Mononuclear cell (primary cell): ENCODE results near the gene DNM3. TPM values are rescaled to one million over a fixed set of nuclear protein-coding genes. Genes with fewer than 3 reads are reported as not detected.

Source experiments
- H3K27me3 ChIP-seq: 2 replicates; pipeline ENCODE4 v1.6.0; 2011; ENCODE audit warnings: low read length, control low read depth; ENCODE audit not compliant: insufficient read depth
- H3K4me1 ChIP-seq: 2 replicates; pipeline ENCODE4 v1.5.1; 2011; ENCODE audit warnings: mild to moderate bottlenecking, low read length, control low read depth; ENCODE audit not compliant: insufficient read depth
- H3K4me3 ChIP-seq: 2 replicates; pipeline ENCODE4 v1.5.1; 2011; ENCODE audit warnings: mild to moderate bottlenecking, low read length, moderate library complexity
- H3K9me3 ChIP-seq: 2 replicates; pipeline ENCODE4 v1.5.1; 2011; ENCODE audit warnings: low read depth, mild to moderate bottlenecking, control low read depth, low read length
- total RNA-seq: library from RNA; depleted of rRNA; stranded (reverse); fragments of >200 nt; gene quantifications from one replicate; pipeline ENCODE4 v1.2.3, GENCODE V29; 2012

Gene DNM3
- total RNA-seq, 1 donor: 20.5 TPM

GRCh38 chr1:172238158-172238557 is 396.9 kb downstream of the DNM3 start:
- no peaks in the 10 kb centered on the region for H3K9me3 ChIP-seq
- H3K27me3 ChIP-seq: no peaks in the 10 kb centered on the region
- no peak overlapping the region for H3K4me3 ChIP-seq
- no peaks in the 10 kb centered on the region for H3K4me1 ChIP-seq

- Histone ChIP-seq H3K27me3 (no peaks in the 10 kb centered on the region), H3K9me3 (no peaks in the 10 kb centered on the region), H3K4me1 (no peaks in the 10 kb centered on the region), H3K4me3 (no peak overlapping the region)
Observed at GRCh38 chr1:172238965-172239364, 397.7 kb downstream of the DNM3 start.

DNA sequence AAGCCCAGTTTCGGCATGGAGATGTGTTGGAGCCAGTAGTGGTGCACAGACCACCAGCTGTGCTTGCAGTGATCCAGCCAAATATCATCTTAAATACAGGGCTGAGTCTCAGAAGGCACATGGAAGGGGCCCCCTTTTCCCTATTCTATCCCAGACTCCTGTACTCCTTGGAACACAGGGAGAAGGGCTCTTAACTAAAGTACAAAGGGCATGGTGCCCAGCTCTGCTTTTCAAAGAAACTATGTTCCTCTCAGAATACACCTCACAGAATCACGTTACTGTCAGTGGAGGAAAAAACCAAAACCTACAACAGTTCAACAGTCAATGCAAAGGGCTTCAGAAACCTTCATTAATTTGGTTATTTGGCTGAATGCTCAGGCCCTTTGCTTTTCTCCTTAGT is 398.6 kb downstream of the DNM3 start:
- no peak overlapping the region for H3K4me3 ChIP-seq
- H3K9me3 ChIP-seq: no peaks in the 10 kb centered on the region
- H3K27me3 ChIP-seq: no peaks in the 10 kb centered on the region
- no peaks in the 10 kb centered on the region for H3K4me1 ChIP-seq

DNA sequence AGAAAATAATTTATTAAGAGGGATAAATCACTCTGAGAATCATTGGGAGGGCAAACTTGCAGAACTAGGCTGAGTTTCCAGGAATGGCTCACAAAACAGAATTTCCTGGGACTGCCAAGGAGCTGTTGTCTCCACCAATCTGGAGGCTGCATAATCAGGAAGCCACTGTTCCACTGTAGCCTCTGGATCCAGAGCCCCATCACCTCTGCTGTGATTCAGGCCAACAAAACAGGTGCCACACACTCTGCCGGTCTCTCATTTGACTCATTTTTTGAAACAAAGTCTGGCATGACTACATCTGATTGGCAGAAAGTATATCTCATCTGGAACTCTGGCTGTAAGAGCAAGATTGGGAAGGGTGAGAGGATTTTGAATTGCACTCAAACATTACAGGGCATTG is 400.2 kb downstream of the DNM3 start:
- Histone ChIP-seq H3K4me3 (no peak overlapping the region), H3K9me3 (no peaks in the 10 kb centered on the region), H3K27me3 (no peaks in the 10 kb centered on the region), H3K4me1 (no peaks in the 10 kb centered on the region)

- Histone ChIP-seq H3K27me3 (no peaks in the 10 kb centered on the region), H3K4me1 (no peaks in the 10 kb centered on the region), H3K9me3 (no peaks in the 10 kb centered on the region), H3K4me3 (no peak overlapping the region)
Observed at GRCh38 chr1:172244865-172245264, 403.6 kb downstream of the DNM3 start.

DNA sequence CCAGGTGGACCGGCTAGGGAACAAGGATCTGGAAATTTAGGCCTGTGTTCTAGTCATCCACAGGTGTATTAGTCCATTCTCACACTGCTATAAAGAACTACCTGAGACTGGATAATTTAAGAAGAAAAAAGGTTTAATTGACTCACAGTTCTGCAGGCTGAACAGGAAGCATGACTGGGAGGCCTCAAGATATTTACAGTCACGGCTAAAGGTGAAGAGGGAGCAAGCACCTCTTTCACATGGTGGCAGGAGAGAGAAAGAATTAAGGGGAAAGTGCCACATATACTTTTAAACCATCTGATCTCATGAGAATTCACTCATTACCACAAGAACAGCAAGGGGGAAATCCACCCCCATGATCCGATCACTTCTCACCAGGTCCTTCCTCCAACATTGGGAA is 404.5 kb downstream of the DNM3 start:
- H3K4me1 ChIP-seq: no peaks in the 10 kb centered on the region
- no peak overlapping the region for H3K4me3 ChIP-seq
- no peaks in the 10 kb centered on the region for H3K27me3 ChIP-seq
- no peaks in the 10 kb centered on the region for H3K9me3 ChIP-seq

- Histone ChIP-seq H3K9me3 (no peaks in the 10 kb centered on the region), H3K4me3 (no peak overlapping the region), H3K27me3 (no peaks in the 10 kb centered on the region)
Observed at GRCh38 chr1:172246521-172247390, 405.5 kb downstream of the DNM3 start.

DNA sequence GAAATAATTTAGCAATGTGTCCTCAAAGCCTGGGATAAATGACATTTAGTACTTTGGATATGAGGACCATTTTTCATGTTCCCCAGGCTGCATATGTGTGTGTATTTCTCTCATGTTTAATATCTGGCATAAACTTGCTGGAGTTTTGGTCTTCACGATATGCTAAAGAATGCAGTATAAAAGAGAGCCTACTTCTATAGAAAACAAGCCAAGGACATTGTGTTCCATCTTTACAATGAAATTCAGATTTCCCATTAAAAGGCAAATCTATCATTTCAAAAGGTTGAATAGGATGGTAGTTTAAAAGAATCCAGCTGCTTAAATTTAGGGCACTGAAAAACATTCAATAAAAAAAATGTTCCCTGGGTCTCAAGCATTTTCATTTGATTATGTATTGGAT is 410.2 kb downstream of the DNM3 start:
- Histone ChIP-seq H3K9me3 (no peaks in the 10 kb centered on the region), H3K27me3 (no peaks in the 10 kb centered on the region), H3K4me1 (no peaks in the 10 kb centered on the region), H3K4me3 (no peak overlapping the region)

More at GRCh38 chr1:172246521-172247390, 405.5 kb downstream of the DNM3 start:
- H3K4me1 ChIP-seq: no peaks in the 10 kb centered on the region

GRCh38 chr1:172252321-172252720 is 411.0 kb downstream of the DNM3 start:
- H3K27me3 ChIP-seq: no peaks in the 10 kb centered on the region
- no peaks in the 10 kb centered on the region for H3K9me3 ChIP-seq
- no peaks in the 10 kb centered on the region for H3K4me1 ChIP-seq
- no peak overlapping the region for H3K4me3 ChIP-seq

- Histone ChIP-seq H3K27me3 (no peaks in the 10 kb centered on the region), H3K4me3 (no peak overlapping the region), H3K4me1 (no peaks in the 10 kb centered on the region), H3K9me3 (no peaks in the 10 kb centered on the region)
Observed at GRCh38 chr1:172252958-172253357, 411.7 kb downstream of the DNM3 start.

- Histone ChIP-seq H3K27me3 (no peaks in the 10 kb centered on the region), H3K4me3 (no peak overlapping the region), H3K9me3 (peaks cover 8% of the 10 kb centered on the region), H3K4me1 (no peaks in the 10 kb centered on the region)
Observed at GRCh38 chr1:172254521-172255222, 413.4 kb downstream of the DNM3 start.

- Histone ChIP-seq H3K4me1 (no peaks in the 10 kb centered on the region), H3K27me3 (no peaks in the 10 kb centered on the region), H3K9me3 (peaks cover 14% of the 10 kb centered on the region), H3K4me3 (no peak overlapping the region)
Observed at GRCh38 chr1:172255223-172255560, 413.9 kb downstream of the DNM3 start.

- H3K4me3 ChIP-seq: no peak overlapping the region
- H3K27me3 ChIP-seq: no peaks in the 10 kb centered on the region
- H3K9me3 ChIP-seq: no peaks in the 10 kb centered on the region
- no peaks in the 10 kb centered on the region for H3K4me1 ChIP-seq
Observed at GRCh38 chr1:172265905-172266304, 424.6 kb downstream of the DNM3 start.

GRCh38 chr1:172266528-172267174 is 425.4 kb downstream of the DNM3 start:
- Histone ChIP-seq H3K27me3 (no peaks in the 10 kb centered on the region), H3K9me3 (no peaks in the 10 kb centered on the region), H3K4me3 (no peak overlapping the region), H3K4me1 (no peaks in the 10 kb centered on the region)

DNA sequence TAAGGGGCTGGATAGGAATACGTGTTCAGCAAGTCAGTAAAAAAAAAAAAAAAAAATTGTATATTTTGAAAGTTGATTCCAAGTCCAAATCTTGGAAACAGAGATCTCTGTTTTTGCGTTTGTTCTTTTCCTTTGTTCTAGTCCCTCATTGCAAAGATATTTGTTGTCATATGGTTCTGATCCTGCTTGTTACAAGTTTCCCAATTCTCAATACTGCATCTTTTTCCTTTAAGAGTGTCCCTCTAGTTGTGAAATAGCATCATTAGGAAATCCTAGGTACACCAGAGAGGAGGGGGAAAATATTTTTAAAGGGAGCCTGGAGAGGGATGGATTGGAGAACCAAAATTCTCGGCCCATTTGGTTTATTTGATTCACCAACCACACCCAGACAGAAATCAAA is 426.9 kb downstream of the DNM3 start:
- Histone ChIP-seq H3K9me3 (no peaks in the 10 kb centered on the region), H3K4me1 (no peaks in the 10 kb centered on the region), H3K4me3 (no peak overlapping the region), H3K27me3 (no peaks in the 10 kb centered on the region)
